Astrocyte (in vitro differentiated cells and primary cell): ENCODE results near the gene UBE2M. TPM values are rescaled to one million over a fixed set of nuclear protein-coding genes. Genes with fewer than 3 reads are reported as not detected.

Source experiments
- DNase-seq: peaks from one replicate; pipeline ENCODE4 v3.0.0-alpha.2; 2010; ENCODE audit warnings: low read depth
- FAIRE-seq: peaks from 2 replicates; lab custom pipeline; 2011; peaks lifted over from hg19 to GRCh38; lab: Jason Lieb, UNC
- H2AFZ ChIP-seq: 2 replicates; pipeline ENCODE4 v1.6.0; 2012; ENCODE audit warnings: low read depth, low read length, inconsistent platforms
- H3K27ac ChIP-seq: 2 replicates; pipeline ENCODE4 v1.5.1; 2011; ENCODE audit warnings: low read depth, low read length, inconsistent platforms
- H3K27me3 ChIP-seq: 2 replicates; pipeline ENCODE4 v1.6.0; 2011; ENCODE audit warnings: low read length, inconsistent platforms; ENCODE audit not compliant: insufficient read depth
- H3K36me3 ChIP-seq: 2 replicates; pipeline ENCODE4 v1.5.1; 2011; ENCODE audit warnings: low read length, inconsistent platforms; ENCODE audit not compliant: insufficient read depth
- H3K4me1 ChIP-seq: 2 replicates; pipeline ENCODE4 v1.5.1; 2011; ENCODE audit warnings: low read length, inconsistent platforms; ENCODE audit not compliant: insufficient read depth
- H3K4me2 ChIP-seq: 2 replicates; pipeline ENCODE4 v1.6.0; 2012; ENCODE audit warnings: low read length, inconsistent platforms
- H3K4me3 ChIP-seq: 2 replicates; pipeline ENCODE4 v1.5.1; 2011; ENCODE audit warnings: low read depth, mild to moderate bottlenecking, low read length, inconsistent platforms; ENCODE audit not compliant: insufficient read depth
- H3K79me2 ChIP-seq: 2 replicates; pipeline ENCODE4 v1.6.0; 2012; ENCODE audit warnings: mild to moderate bottlenecking, low read length, inconsistent platforms; ENCODE audit not compliant: insufficient read depth
- H3K9ac ChIP-seq: 2 replicates; pipeline ENCODE4 v1.6.0; 2012; ENCODE audit warnings: mild to moderate bottlenecking, low read length, inconsistent platforms
- H3K9me3 ChIP-seq: 2 replicates; pipeline ENCODE4 v1.5.1; 2012; ENCODE audit warnings: low read depth, mild to moderate bottlenecking, low read length, inconsistent platforms; ENCODE audit not compliant: insufficient read depth
- H4K20me1 ChIP-seq: 2 replicates; pipeline ENCODE4 v1.6.0; 2012; ENCODE audit warnings: low read length, inconsistent platforms; ENCODE audit not compliant: insufficient read depth
- H3K27ac Mint-ChIP-seq: one replicate; pipeline ENCODE4 v1.8.0; 2021; ENCODE audit warnings: mild to moderate bottlenecking, mixed read lengths; ENCODE audit not compliant: unreplicated experiment
- H3K27me3 Mint-ChIP-seq: one replicate; pipeline ENCODE4 v1.8.0; 2021; ENCODE audit warnings: low read depth, mixed read lengths; ENCODE audit not compliant: unreplicated experiment
- H3K36me3 Mint-ChIP-seq: one replicate; pipeline ENCODE4 v1.8.0; 2021; ENCODE audit warnings: low read depth, mixed read lengths; ENCODE audit not compliant: unreplicated experiment
- H3K4me1 Mint-ChIP-seq: one replicate; pipeline ENCODE4 v1.8.0; 2021; ENCODE audit warnings: low read depth, mixed read lengths; ENCODE audit not compliant: unreplicated experiment
- H3K4me3 Mint-ChIP-seq: one replicate; pipeline ENCODE4 v1.8.0; 2021; ENCODE audit warnings: mild to moderate bottlenecking, moderate library complexity, mixed read lengths; ENCODE audit not compliant: unreplicated experiment
- H3K9me3 Mint-ChIP-seq: one replicate; pipeline ENCODE4 v1.8.0; 2021; ENCODE audit warnings: mild to moderate bottlenecking, mixed read lengths; ENCODE audit not compliant: unreplicated experiment
- EZH2 ChIP-seq: IDR thresholded peaks from 2 replicates; pipeline ENCODE4 v1.6.1; 2012; ENCODE audit warnings: mild to moderate bottlenecking, low read length, inconsistent platforms; ENCODE audit not compliant: insufficient read depth
- total RNA-seq: library from RNA; stranded (reverse); gene quantifications from 2 replicates; pipeline ENCODE4 v1.2.1, GENCODE V29; 2021
- TF ChIP-seq, protein P1 (sequence below): IDR thresholded peaks from 2 replicates; pipeline ENCODE4 v1.5.1; 2011; ENCODE audit warnings: low read depth, mild to moderate bottlenecking, inconsistent platforms, low read length, moderate library complexity; ENCODE audit not compliant: insufficient read depth

UBE2M gene
- total RNA-seq, 1 donor from 2014 or later: 113 TPM

GRCh38 chr19:58554494-58555368, 3.7 kb downstream of the UBE2M start, which contains the start of gene CHMP2A:
Gene CHMP2A (minus strand): TSS chr19:58555105. CDS start chr19:58554212, 893 bp downstream.
- peaks cover 27% of the 10 kb centered on the region for H3K4me1 Mint-ChIP-seq
- H3K27ac Mint-ChIP-seq: peak within 1 kb of the TSS; percentile 98
- no peaks in the 10 kb centered on the region for H3K27me3 Mint-ChIP-seq
- Histone ChIP-seq H2AFZ (peak within 1 kb of the TSS; percentile 62), H3K36me3 (peaks cover 32% of the 10 kb centered on the region), H3K4me2 (peak within 1 kb of the TSS; percentile 92), H4K20me1 (peaks cover 42% of the 10 kb centered on the region), H3K4me3 (peak within 1 kb of the TSS; percentile 66), H3K4me1 (peaks cover 28% of the 10 kb centered on the region), H3K9ac (peak within 1 kb of the TSS; percentile 89), H3K79me2 (peaks cover 62% of the 10 kb centered on the region), H3K27me3 (no peaks in the 10 kb centered on the region), H3K9me3 (no peaks in the 10 kb centered on the region), H3K27ac (peak within 1 kb of the TSS; percentile 78)
- DNase-seq (peak; percentile 90), FAIRE-seq (peak; percentile 32)
- TF ChIP-seq, protein P1, sequence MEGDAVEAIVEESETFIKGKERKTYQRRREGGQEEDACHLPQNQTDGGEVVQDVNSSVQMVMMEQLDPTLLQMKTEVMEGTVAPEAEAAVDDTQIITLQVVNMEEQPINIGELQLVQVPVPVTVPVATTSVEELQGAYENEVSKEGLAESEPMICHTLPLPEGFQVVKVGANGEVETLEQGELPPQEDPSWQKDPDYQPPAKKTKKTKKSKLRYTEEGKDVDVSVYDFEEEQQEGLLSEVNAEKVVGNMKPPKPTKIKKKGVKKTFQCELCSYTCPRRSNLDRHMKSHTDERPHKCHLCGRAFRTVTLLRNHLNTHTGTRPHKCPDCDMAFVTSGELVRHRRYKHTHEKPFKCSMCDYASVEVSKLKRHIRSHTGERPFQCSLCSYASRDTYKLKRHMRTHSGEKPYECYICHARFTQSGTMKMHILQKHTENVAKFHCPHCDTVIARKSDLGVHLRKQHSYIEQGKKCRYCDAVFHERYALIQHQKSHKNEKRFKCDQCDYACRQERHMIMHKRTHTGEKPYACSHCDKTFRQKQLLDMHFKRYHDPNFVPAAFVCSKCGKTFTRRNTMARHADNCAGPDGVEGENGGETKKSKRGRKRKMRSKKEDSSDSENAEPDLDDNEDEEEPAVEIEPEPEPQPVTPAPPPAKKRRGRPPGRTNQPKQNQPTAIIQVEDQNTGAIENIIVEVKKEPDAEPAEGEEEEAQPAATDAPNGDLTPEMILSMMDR: no peak
- H3K36me3 Mint-ChIP-seq: peaks cover 24% of the 10 kb centered on the region
- H3K9me3 Mint-ChIP-seq: no peaks in the 10 kb centered on the region
- peak within 1 kb of the TSS; percentile 97 for H3K4me3 Mint-ChIP-seq

DNA sequence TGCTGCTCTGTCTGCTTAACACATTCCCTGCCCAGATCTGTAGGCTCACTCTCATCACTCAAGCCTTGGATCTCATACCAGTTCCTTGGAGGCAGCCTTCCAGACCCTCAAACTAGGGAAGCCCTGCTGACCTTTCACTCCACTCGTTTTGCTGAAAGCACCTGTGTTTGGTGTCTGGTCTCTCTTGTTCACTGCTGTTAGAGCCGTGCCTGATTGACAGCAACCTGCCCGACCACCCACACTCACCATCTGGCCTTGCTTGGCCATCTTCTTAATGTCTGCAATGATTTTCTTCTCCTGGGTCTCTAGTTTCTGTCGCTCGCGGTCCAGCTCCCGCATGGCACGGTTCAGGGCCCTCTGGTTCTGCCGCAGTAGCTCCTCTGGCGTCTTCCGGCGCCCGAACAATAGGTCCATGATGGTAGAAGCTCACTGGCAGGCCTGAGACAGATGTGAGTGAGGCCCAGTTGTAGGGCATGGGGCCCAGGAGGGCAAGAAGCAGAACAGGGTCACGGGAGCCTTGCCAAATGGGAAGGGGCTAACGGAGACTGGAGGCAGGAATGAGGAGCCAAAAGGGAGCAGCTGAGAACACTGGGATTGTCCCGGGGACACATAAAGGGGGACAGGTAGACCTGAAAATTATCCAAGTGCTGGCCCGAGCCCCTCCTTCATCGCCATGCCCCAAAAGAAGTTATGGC, 4.5 kb downstream of the UBE2M start:
- H3K9me3 ChIP-seq: no peaks in the 10 kb centered on the region
- peak overlapping the region; percentile 66 for H3K4me3 ChIP-seq
- peak overlapping the region; percentile 92 for H3K4me2 ChIP-seq
- no peaks in the 10 kb centered on the region for H3K9me3 Mint-ChIP-seq
- no peaks in the 10 kb centered on the region for H3K27me3 Mint-ChIP-seq
- no peak for DNase-seq
- peaks cover 27% of the 10 kb centered on the region for H3K4me1 Mint-ChIP-seq
- H3K9ac ChIP-seq: peak overlapping the region; percentile 89
- H3K4me1 ChIP-seq: peaks cover 23% of the 10 kb centered on the region
- TF ChIP-seq, protein P1: no peak
- no peak for TF ChIP-seq EZH2
- peaks cover 50% of the 10 kb centered on the region for H4K20me1 ChIP-seq
- H3K27ac Mint-ChIP-seq: peak overlapping the region; percentile 98
- H3K27me3 ChIP-seq: no peaks in the 10 kb centered on the region
- H2AFZ ChIP-seq: no peak overlapping the region
- H3K79me2 ChIP-seq: peaks cover 70% of the 10 kb centered on the region
- H3K27ac ChIP-seq: peak overlapping the region; percentile 78
- no peak for FAIRE-seq
- peaks cover 24% of the 10 kb centered on the region for H3K36me3 Mint-ChIP-seq
- peaks cover 40% of the 10 kb centered on the region for H3K36me3 ChIP-seq
- peak overlapping the region; percentile 97 for H3K4me3 Mint-ChIP-seq
